ENCODE data around the gene COG7.
"Not testable (repeated sequence)": the region's sequence is repeated elsewhere in the genome, so short reads cannot be mapped to it uniquely, and the experiment has no call there.

GRCh38 chr16:23381702-23382101, 71.3 kb downstream of the COG7 start:
- TF ChIP-seq CTCF, POLR2A (IDR thresholded peaks at IDR 0.05): not testable (repeated sequence)

All from heart left ventricle (tissue), 13 donors.